ENCODE data around the gene SUN1.

The SUN1 gene

DNA sequence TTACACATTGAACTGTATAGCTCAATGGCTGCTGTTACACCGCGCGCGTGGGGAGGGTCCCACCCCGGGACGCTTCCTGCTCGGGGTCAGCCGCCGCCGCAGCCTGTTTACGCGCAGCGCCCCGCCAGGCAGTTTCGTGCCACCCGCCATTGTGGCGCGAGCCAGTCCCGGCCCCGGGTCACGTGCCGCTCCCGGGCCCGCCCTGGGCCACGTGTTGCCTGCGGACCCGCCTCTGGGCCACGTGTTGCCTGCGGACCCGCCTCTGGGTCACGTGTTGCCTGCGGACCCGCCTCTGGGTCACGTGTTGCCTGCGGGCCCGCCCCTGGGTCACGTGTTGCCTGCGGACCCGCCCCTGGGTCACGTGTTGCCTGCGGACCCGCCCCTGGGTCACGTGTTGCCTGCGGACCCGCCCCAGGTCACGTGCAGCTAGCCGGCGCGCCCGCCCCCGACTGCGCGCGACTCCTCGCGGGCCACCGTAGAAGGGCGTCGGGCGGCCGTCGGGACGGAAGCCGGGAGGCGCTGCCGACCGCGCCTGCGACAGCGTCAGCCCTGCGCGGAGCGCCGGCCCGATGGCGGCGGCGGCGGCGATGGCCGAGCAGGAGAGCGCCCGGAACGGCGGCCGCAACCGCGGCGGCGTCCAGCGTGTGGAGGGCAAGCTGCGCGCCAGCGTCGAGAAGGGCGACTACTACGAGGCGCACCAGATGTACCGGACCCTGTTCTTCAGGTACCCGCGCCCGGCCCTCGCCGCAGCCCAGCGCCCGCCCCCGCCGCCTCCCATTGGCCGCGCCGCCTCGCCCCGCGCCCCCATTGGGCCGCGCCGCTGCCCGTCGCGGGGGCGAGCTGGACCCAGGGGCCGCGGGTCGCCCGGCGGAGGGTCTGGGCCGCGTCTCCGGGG, 44.0 kb downstream of the SUN1 start, which contains the start of gene GET4:
Gene GET4 (plus strand): TSS at position 478 of the 895 bp plus-strand sequence. CDS start 92 bp downstream, at position 570.
- Histone ChIP-seq H3K4me3 (ENCODE audit: insufficient read depth, low read depth, low read length, poor library complexity, severe bottlenecking) (peak within 1 kb of the TSS; percentile 82), H3K4me1 (ENCODE audit: control insufficient read depth, insufficient read depth, low read length, poor library complexity, severe bottlenecking) (peaks cover 18% of the 10 kb centered on the region), H3K27ac (ENCODE audit: insufficient read depth, low read length, poor library complexity, severe bottlenecking) (peak within 1 kb of the TSS; percentile 80), H3K9me3 (ENCODE audit: control insufficient read depth, low read length) (no peaks in the 10 kb centered on the region), H3K36me3 (ENCODE audit: control insufficient read depth, insufficient read depth, low read length) (peaks cover 7% of the 10 kb centered on the region), H3K27me3 (replicated peaks; ENCODE audit: control insufficient read depth, insufficient read depth, low read length, poor library complexity, severe bottlenecking) (no peaks in the 10 kb centered on the region)
- DNase-seq = peak; percentile 95 to 98 (median 97)

DNA sequence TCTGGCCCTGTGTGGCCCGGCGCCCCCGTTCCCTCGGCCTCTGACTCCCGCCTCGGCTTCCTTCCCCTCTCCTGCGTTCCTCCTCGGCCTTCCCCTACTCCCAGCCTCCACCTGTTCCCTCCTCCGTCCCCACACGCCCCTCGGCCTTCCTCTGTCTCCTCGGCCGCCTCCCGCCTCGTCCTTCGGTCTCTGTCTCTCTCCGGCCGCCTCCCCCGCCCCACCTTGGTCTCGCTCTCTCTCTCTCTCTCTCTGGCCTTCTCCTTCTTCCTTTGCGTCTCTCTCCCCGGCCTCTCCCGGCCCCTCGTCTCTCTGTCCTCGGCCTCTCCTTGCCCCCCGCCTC, 44.7 kb downstream of the SUN1 start:
- DNase-seq = no peak
- peak overlapping the region; percentile 80 for H3K27ac ChIP-seq (ENCODE audit: insufficient read depth, low read length, poor library complexity, severe bottlenecking)
- H3K4me1 ChIP-seq (ENCODE audit: control insufficient read depth, insufficient read depth, low read length, poor library complexity, severe bottlenecking) = peaks cover 18% of the 10 kb centered on the region
- peaks cover 7% of the 10 kb centered on the region for H3K36me3 ChIP-seq (ENCODE audit: control insufficient read depth, insufficient read depth, low read length)
- peak overlapping the region; percentile 82 for H3K4me3 ChIP-seq (ENCODE audit: insufficient read depth, low read depth, low read length, poor library complexity, severe bottlenecking)
- H3K9me3 ChIP-seq (ENCODE audit: control insufficient read depth, low read length) = no peaks in the 10 kb centered on the region
- H3K27me3 ChIP-seq (replicated peaks; ENCODE audit: control insufficient read depth, insufficient read depth, low read length, poor library complexity, severe bottlenecking) = no peaks in the 10 kb centered on the region

- H3K27me3 ChIP-seq (replicated peaks; ENCODE audit: control insufficient read depth, insufficient read depth, low read length, poor library complexity, severe bottlenecking) = no peaks in the 10 kb centered on the region
- H3K36me3 ChIP-seq (ENCODE audit: control insufficient read depth, insufficient read depth, low read length) = peaks cover 4% of the 10 kb centered on the region
- no peaks in the 10 kb centered on the region for H3K9me3 ChIP-seq (ENCODE audit: control insufficient read depth, low read length)
- DNase-seq = no peak
- peak overlapping the region; percentile 82 for H3K4me3 ChIP-seq (ENCODE audit: insufficient read depth, low read depth, low read length, poor library complexity, severe bottlenecking)
- H3K4me1 ChIP-seq (ENCODE audit: control insufficient read depth, insufficient read depth, low read length, poor library complexity, severe bottlenecking) = peaks cover 18% of the 10 kb centered on the region
- H3K27ac ChIP-seq (ENCODE audit: insufficient read depth, low read length, poor library complexity, severe bottlenecking) = peak overlapping the region; percentile 80
These were observed 45.3 kb downstream of the SUN1 start for GRCh38 chr7:877312-878232.

DNA sequence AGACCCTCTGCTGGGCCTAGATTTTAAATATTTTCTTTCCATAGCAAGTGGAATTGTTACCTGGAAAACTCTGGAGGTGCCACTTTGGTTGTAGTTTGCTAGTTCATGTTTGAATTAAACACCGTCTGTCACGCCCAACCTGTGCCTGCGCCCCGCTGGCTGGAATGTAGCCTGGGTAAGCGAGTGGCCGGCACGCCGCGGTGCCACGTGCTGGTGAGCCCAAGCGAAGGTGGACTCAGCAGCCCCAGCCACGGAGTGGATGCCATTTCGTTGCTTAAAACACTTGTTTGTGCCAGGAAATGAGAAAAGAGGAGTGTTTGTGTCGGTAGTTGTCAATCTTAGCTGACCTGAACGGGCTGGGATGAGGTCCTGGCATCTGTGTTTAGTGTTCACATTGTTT, 46.8 kb downstream of the SUN1 start:
- peaks cover 18% of the 10 kb centered on the region for H3K4me1 ChIP-seq (ENCODE audit: control insufficient read depth, insufficient read depth, low read length, poor library complexity, severe bottlenecking)
- no peaks in the 10 kb centered on the region for H3K9me3 ChIP-seq (ENCODE audit: control insufficient read depth, low read length)
- no peaks in the 10 kb centered on the region for H3K36me3 ChIP-seq (ENCODE audit: control insufficient read depth, insufficient read depth, low read length)
- no peak overlapping the region for H3K27ac ChIP-seq (ENCODE audit: insufficient read depth, low read length, poor library complexity, severe bottlenecking)
- H3K27me3 ChIP-seq (replicated peaks; ENCODE audit: control insufficient read depth, insufficient read depth, low read length, poor library complexity, severe bottlenecking) = no peaks in the 10 kb centered on the region
- DNase-seq = no peak
- H3K4me3 ChIP-seq (ENCODE audit: insufficient read depth, low read depth, low read length, poor library complexity, severe bottlenecking) = no peak overlapping the region

- no peaks in the 10 kb centered on the region for H3K27me3 ChIP-seq (replicated peaks; ENCODE audit: control insufficient read depth, insufficient read depth, low read length, poor library complexity, severe bottlenecking)
- no peaks in the 10 kb centered on the region for H3K9me3 ChIP-seq (ENCODE audit: control insufficient read depth, low read length)
- peaks cover 18% of the 10 kb centered on the region for H3K4me1 ChIP-seq (ENCODE audit: control insufficient read depth, insufficient read depth, low read length, poor library complexity, severe bottlenecking)
- no peak overlapping the region for H3K27ac ChIP-seq (ENCODE audit: insufficient read depth, low read length, poor library complexity, severe bottlenecking)
- no peaks in the 10 kb centered on the region for H3K36me3 ChIP-seq (ENCODE audit: control insufficient read depth, insufficient read depth, low read length)
- no peak overlapping the region for H3K4me3 ChIP-seq (ENCODE audit: insufficient read depth, low read depth, low read length, poor library complexity, severe bottlenecking)
- no peak for DNase-seq
These were observed 47.4 kb downstream of the SUN1 start for GRCh38 chr7:879706-880105.

GRCh38 chr7:880450-880849, 48.2 kb downstream of the SUN1 start:
- Histone ChIP-seq H3K27ac (ENCODE audit: insufficient read depth, low read length, poor library complexity, severe bottlenecking) (no peak overlapping the region), H3K4me1 (ENCODE audit: control insufficient read depth, insufficient read depth, low read length, poor library complexity, severe bottlenecking) (peaks cover 18% of the 10 kb centered on the region), H3K4me3 (ENCODE audit: insufficient read depth, low read depth, low read length, poor library complexity, severe bottlenecking) (no peak overlapping the region), H3K9me3 (ENCODE audit: control insufficient read depth, low read length) (no peaks in the 10 kb centered on the region), H3K36me3 (ENCODE audit: control insufficient read depth, insufficient read depth, low read length) (no peaks in the 10 kb centered on the region), H3K27me3 (replicated peaks; ENCODE audit: control insufficient read depth, insufficient read depth, low read length, poor library complexity, severe bottlenecking) (no peaks in the 10 kb centered on the region)
- DNase-seq = no peak

DNA sequence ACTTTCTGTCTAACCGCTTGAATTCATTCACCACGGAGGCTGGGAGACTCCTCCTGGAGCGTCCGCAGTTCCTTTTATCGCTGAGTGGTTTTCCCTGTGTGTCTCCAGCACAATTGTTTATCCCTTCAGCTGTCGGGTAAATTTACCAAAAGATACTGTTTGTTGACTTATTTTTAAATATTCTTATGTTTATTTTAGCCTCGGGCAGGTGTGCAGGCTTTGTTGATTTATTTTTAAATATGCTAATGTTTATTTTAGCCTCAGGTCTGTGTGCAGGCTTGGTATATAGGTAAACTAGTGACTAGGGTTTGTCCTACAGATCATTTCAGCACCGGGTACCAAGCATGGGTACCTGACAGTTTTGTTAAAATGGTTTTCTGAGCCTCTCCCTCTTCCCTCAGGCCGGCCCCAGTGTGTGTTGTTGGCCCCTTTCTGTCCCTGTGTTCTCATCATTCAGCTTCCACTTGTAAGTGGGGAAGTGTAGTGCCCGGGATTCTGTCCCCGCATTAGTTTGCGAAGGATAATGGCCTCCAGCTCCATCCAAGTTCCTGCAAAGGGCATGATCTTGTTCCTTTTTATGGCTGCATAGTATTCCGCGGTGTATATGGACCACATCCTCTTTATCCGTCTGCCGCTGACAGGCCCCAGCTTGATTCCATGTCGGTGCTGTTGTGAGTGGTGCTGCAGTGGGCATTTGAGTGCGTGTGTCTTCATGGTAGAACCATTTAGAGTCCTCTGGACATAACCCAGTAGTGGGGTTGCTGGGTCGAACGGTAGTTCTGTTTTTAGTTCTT, 49.4 kb downstream of the SUN1 start:
- H3K4me1 ChIP-seq (ENCODE audit: control insufficient read depth, insufficient read depth, low read length, poor library complexity, severe bottlenecking) = peaks cover 18% of the 10 kb centered on the region

DNA sequence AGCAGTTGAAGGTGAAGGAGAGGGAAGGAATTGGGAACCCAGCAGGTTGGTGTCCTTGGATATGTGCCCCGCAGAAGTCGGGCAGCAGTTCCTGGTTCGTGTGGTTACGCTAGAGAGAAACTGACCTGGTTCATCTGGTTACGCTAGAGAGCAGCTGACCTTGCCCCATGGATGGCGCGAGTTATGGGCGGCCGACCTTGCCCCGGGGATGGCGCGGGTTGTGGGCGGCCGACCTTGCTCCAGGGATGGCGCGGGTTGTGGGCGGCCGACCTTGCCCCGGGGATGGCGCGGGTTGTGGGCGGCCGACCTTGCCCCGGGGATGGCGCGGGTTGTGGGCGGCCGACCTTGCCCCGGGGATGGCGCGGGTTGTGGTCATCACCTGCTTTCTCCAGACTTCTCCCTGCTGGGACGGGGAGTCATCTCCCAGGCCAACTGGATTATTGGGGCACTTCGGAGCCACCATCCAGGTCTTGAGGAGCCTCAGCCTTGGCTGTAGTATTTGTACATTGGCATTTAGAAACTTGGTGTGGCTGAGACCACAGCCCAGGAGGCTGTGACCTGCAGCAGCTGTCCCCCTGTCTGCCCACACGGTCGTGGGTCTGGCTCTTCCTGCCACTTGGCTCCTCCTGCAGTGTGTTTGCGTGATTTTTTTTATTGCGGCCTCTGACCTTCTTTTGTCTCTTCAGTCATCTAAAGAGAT, 50.2 kb downstream of the SUN1 start:
- Histone ChIP-seq H3K27me3 (replicated peaks; ENCODE audit: control insufficient read depth, insufficient read depth, low read length, poor library complexity, severe bottlenecking) (no peaks in the 10 kb centered on the region), H3K4me1 (ENCODE audit: control insufficient read depth, insufficient read depth, low read length, poor library complexity, severe bottlenecking) (peaks cover 16% of the 10 kb centered on the region), H3K36me3 (ENCODE audit: control insufficient read depth, insufficient read depth, low read length) (peaks cover 14% of the 10 kb centered on the region), H3K9me3 (ENCODE audit: control insufficient read depth, low read length) (no peaks in the 10 kb centered on the region), H3K4me3 (ENCODE audit: insufficient read depth, low read depth, low read length, poor library complexity, severe bottlenecking) (no peak overlapping the region), H3K27ac (ENCODE audit: insufficient read depth, low read length, poor library complexity, severe bottlenecking) (no peak overlapping the region)
- DNase-seq = no peak

More for the DNA sequence above, 49.4 kb downstream of the SUN1 start:
- Histone ChIP-seq H3K27ac (ENCODE audit: insufficient read depth, low read length, poor library complexity, severe bottlenecking) (no peak overlapping the region), H3K4me3 (ENCODE audit: insufficient read depth, low read depth, low read length, poor library complexity, severe bottlenecking) (no peak overlapping the region), H3K9me3 (ENCODE audit: control insufficient read depth, low read length) (no peaks in the 10 kb centered on the region), H3K27me3 (replicated peaks; ENCODE audit: control insufficient read depth, insufficient read depth, low read length, poor library complexity, severe bottlenecking) (no peaks in the 10 kb centered on the region), H3K36me3 (ENCODE audit: control insufficient read depth, insufficient read depth, low read length) (peaks cover 5% of the 10 kb centered on the region)
- no peak for DNase-seq

Measured in effector memory CD4-positive, alpha-beta T cell (primary cell).